ENCODE results near the gene JAK2. TPM values are rescaled to one million over a fixed set of nuclear protein-coding genes. Genes with fewer than 3 reads are reported as not detected.
A peak's percentile ranks its signal among the peaks of the same experiment; 100 is the strongest.
"Not testable (repeated sequence)": the region's sequence is repeated elsewhere in the genome, so short reads cannot be mapped to it uniquely, and the experiment has no call there.

Gene JAK2
- polyA plus RNA-seq, 10 donors, result 10.8 to 17.0 (median 12.8) TPM

DNA sequence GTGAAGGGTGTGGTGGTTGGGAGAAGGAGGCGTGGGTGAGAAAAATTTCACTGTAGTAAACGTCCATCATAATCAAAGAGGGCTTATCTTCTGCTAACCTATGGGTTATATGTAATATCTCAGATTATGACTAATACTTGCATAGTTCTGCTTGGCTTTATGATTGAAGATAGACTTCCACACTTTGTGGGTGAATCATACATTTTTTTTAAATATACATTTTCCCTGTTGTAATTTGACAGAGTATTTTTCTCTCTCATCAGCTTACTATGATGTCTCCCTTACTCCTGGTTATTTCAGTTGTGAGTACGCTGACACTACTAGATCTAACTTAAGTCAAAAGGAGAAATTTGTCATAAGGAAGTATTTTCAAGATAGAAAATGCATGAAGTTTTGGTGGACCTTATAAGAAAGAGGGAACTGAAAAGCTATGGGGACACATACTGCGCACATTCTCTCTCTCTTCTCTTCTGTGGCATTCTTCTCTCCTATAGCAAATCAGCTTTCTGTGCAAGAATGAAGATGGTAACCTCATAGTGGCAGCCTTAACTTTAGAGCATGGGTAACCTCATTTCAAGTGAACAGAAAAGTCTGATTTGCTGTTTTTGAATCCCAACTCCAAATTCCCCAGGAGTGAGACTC, 4.9 kb upstream of the JAK2 start:
- DNase-seq, result no peak

GRCh38 chr9:4982721-4983482, 2.2 kb upstream of the JAK2 start:
- DNase-seq, result no peak

DNA sequence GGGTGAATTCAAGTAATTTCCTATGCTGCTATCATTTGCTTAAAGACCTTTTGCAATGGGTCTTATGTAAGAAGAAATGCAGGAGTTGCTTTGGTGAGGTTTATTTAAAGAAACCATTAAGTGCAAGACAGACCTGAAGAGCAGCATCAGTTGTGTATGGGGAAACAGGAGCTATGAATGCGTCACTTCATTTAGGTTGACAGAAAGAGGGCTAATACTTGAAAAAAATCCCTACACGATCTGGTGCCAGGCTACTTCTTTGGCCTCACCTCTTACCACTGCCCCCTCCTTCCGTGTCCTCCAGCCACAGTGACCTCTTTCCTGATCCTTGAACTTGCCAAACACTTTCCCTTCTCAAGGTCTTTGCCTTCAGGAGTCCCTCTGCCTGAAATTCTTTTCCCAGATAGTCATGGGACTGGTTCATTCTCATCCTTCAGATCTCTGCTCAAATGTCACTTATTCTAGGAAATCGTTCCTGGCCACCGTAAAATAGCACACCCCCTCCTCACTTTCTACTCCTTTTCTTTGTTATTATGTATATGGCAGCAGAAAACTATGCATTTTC, 1.4 kb upstream of the JAK2 start:
- DNase-seq, result no peak

DNA sequence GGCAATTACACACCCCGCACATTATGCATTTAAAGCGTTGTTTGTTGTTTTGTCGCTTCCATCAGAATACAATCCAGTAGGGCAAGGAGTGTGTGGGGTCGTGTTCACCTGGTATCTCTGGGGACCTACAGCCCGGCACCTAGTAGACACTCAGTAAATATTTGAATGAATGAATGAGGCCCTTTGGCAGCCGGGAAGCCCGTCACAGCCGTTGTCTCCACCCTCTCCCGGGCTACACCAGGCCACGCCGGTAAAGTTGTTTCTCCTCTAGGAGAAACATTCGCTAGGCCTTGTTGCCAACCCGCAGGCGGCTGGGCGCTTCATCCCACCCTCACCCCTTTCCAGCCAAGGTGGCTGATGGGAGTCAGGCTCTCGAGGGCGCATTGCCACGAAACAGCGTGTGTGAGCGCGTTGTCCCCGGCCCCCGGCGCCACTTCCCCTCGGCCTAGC, 876 bp upstream of the JAK2 start:
- no peak for DNase-seq

DNA sequence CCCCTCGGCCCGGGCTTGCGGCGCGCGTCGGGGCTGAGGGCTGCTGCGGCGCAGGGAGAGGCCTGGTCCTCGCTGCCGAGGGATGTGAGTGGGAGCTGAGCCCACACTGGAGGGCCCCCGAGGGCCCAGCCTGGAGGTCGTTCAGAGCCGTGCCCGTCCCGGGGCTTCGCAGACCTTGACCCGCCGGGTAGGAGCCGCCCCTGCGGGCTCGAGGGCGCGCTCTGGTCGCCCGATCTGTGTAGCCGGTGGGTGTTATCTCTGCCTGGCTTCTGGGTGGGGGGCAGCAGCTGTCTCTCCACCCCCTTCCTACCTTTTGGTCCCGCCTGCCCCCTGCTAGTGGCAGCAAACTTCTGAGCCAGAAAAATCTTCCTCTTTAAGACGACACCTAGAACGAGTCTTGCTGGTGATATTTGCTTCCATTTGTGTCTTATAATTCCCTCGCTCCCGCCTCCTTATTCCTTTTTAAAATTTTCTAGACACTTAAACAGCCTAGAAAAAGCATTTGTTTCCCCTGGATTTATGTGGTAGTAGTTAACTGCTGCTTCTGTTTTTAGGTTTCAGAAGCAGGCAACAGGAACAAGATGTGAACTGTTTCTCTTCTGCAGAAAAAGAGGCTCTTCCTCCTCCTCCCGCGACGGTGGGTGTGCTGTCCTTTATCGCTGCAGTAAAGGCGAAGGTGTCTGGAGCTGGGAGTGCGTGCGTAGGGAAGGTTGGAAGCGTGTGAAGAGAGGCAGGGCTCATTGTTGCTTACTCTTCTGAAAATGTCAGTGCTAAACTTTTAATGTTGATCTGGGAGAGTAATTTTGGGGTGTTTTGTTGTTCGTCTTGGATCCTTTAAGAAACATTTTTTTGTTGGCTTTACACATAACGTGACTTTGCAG, 554 bp downstream of the JAK2 start:
- peak; percentile 44 to 78 (median 54) for DNase-seq

DNA sequence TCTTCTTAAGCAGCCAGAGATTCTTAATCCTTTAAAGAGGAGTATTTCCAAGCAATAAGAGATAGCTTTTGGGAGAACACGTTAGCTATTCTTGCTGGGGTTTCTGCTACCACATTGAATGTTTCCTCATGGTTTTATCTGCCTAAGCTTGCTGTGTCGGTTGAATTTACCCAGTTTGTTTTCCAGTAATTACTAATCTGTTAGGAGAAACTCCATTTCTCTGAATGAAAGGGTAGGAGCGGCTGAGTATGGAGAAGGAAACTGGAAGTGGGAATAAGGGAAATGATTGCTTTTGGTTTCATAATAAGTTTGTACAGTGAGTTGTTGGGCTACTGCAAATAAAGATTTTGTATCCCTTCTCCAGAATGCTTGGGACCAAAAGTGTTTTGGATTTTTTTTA, 1.2 kb downstream of the JAK2 start:
- no peak for DNase-seq

- DNase-seq, result no peak
Measured at GRCh38 chr9:4986783-4987182, 1.7 kb downstream of the JAK2 start.

- DNase-seq, result peak; percentile 41 to 69 (median 54)
Measured at GRCh38 chr9:4987961-4988421, 2.9 kb downstream of the JAK2 start.

GRCh38 chr9:4992872-4993271, 7.8 kb downstream of the JAK2 start:
- no peak for DNase-seq

- DNase-seq, result no peak
Measured at GRCh38 chr9:4994166-4994890, 9.3 kb downstream of the JAK2 start.

DNA sequence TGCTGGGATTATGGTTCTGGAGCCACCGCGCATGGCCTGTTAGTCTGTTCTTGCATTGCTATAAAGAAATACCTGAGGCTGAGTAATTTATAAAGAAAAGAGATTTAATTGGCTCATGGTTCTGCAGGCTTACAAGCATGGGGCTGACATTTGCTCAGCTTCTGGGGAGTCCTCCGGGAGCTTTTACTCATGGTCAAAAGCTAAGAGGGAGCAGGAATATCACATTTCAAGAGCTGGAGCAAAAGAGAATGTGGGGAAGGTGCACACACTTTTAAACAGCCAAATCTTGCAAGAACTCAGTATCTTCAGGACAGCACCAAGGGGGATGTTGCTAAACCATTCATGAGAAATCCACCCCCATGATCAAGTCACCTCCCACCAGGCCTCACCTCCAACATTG, 12.1 kb downstream of the JAK2 start:
- DNase-seq, result no peak

GRCh38 chr9:4997631-4998030, 12.6 kb downstream of the JAK2 start:
- DNase-seq, result no peak

DNA sequence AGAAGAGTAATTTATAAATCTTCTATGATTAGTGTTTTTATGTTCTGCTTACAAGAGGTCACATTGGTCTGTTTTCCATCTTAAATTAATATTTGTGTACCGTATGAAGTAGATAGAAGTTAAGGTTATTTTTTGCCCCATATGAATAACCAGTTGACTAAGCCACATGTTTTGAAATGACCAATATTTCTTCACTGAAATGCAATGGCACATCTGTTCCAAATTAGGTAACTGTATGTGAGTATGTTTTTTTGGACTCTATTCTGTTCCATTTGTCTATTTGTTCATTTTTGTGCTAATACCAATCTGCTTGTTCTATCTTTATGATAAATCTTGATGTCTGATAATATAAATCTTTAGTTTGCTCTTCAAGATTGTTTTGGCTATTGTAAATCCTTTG, 17.7 kb downstream of the JAK2 start:
- DNase-seq, result no peak

- DNase-seq, result no peak
Measured at GRCh38 chr9:5004481-5004880, 19.4 kb downstream of the JAK2 start.

DNA sequence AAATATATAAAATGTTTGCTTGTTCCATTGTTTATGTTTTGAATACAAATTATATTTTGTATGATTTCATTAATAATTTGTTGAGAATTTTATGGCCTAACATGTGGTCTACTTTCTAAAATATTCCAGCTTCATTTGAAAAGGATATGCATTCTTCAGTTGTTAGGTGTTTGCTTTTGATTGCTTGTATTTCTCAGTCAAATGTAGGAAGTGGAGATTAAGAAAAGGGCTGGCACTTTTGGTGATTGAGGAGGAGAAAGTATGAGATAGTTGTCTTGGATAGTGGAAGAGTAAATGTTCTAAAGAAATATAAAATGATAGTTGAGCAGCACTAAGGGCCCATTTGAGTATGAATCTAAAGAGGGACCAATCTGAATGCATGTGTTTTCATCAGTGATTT, 23.1 kb downstream of the JAK2 start:
- no peak for DNase-seq

DNA sequence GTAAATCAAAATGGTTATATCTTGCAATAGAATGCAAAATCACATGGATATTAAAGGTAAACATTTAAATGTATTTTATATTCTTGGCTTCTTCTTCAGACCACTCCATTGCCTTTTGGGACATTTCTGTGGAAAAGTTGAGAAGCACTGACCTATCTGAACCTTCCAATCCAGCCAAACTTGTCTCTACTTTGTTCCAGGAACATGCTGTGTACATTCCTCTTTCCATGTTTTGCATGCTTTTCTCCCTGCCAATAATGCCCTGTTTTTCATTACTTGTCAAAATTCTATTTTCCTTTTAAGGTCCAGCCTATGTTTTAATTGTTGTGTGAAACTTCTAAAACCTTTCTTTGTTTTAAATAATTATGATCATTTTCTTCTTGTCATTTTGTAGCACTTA, 28.3 kb downstream of the JAK2 start:
- DNase-seq, result peak; percentile 37 to 76 (median 50)

DNA sequence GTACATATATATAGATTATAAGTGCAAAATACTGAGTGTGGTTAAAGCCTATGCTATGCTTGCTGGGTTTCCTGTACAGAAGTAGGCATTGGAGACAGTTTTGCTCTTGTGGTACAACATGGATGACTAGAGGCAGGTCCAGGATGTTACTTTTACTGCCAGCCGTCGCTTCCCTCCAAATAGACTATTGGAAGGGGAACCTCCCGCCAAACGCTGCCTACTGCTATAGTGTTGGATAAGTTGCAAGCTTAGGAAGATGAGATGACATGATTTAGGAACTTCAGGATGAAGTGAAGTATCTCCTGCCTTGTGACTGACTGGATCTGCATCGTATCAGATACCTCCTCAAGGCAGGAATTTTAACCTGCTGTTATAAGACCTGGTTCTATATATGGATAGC, 30.9 kb downstream of the JAK2 start:
- DNase-seq, result no peak

GRCh38 chr9:5025416-5025815, 40.3 kb downstream of the JAK2 start:
- no peak for DNase-seq

DNA sequence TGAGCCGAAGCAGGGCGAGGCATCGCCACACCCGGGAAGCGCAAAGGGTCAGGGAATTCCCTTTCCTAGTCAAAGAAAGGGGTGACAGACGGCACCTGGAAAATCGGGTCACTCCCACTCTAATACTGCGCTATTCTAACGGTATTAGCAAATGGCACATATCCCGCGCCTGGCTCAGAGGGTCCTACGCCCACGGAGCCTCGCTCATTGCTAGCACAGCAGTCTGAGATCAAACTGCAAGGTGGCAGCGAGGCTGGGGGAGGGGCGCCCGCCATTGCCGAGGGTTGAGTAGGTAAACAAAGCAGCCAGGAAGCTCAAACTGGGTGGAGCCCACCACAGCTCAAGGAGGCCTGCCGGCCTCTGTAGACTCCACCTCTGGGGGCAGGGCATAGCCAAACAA, 46.9 kb downstream of the JAK2 start:
- DNase-seq, result not testable (repeated sequence)

DNA sequence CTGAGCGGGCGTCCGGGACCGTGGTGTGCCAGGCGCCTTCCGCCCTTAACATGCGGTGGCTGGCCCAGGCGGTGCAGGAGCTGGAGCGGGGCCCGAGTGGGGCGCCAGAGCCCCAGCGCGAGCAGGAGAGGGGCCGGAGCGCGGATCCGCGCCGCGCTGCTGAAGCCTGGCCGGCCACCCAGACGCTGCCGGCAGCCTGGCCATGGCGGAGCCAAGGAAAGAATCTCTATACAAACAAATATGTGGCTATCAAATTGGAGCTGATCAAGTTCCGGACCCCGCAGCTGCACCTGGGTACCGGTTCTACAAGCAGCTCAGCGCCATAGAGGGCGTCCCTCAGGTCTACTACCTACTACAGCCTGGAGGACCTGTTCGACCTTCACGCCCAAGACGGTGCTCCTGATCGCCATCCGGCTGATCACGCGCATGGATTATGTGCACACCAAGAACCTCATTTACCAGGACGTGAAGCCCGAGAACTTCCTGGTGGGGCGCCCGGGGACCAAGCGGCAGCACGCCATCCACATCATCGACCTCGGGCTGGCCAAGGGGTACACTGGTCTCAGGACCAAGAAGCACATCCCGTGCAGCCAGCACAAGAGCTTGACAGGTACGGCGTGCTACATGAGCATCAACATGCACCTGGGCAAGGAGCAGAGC, 55.8 kb downstream of the JAK2 start:
- no peak for DNase-seq
